Fibroblast of villous mesenchyme (primary cell): ENCODE data around the gene UNC13B. TPM values are rescaled to one million over a fixed set of nuclear protein-coding genes. Genes with fewer than 3 reads are reported as not detected.
A peak's percentile ranks its signal among the peaks of the same experiment; 100 is the strongest.

ENCODE experiments used
- DNase-seq: peaks from one replicate; pipeline ENCODE4 v3.0.0-alpha.2; 2010; ENCODE audit warnings: low read depth
- H3K4me3 ChIP-seq: 2 replicates; pipeline ENCODE4 v1.5.1; 2011; ENCODE audit warnings: low read depth, mild to moderate bottlenecking, low read length
- CTCF ChIP-seq: IDR thresholded peaks from 2 replicates; pipeline ENCODE4 v1.5.1; 2012; ENCODE audit warnings: low read depth, mild to moderate bottlenecking, low read length; ENCODE audit not compliant: insufficient read depth
- total RNA-seq: library from RNA; depleted of rRNA; stranded (reverse); fragments of >200 nt; gene quantifications from 2 replicates; pipeline ENCODE4 v1.2.3, GENCODE V29; 2012

The UNC13B gene
- total RNA-seq, 1 donor, result 23.7 TPM

- no peak for TF ChIP-seq CTCF
- no peak overlapping the region for H3K4me3 ChIP-seq
- no peak for DNase-seq
Observed at GRCh38 chr9:35186524-35186923, 24.7 kb downstream of the UNC13B start.

GRCh38 chr9:35190203-35190602 lies 28.4 kb downstream of the UNC13B start:
- H3K4me3 ChIP-seq, result no peak overlapping the region
- TF ChIP-seq CTCF, result no peak
- DNase-seq, result no peak

- no peak overlapping the region for H3K4me3 ChIP-seq
- no peak for DNase-seq
- TF ChIP-seq CTCF, result no peak
Observed at GRCh38 chr9:35191105-35191504, 29.3 kb downstream of the UNC13B start.

GRCh38 chr9:35193762-35194161 lies 32.0 kb downstream of the UNC13B start:
- no peak overlapping the region for H3K4me3 ChIP-seq
- peak; percentile 21 for TF ChIP-seq CTCF
- peak; percentile 5 for DNase-seq

- peak; percentile 11 for DNase-seq
- no peak for TF ChIP-seq CTCF
- H3K4me3 ChIP-seq, result no peak overlapping the region
Observed at GRCh38 chr9:35195683-35196082, 33.9 kb downstream of the UNC13B start.

- TF ChIP-seq CTCF, result no peak
Observed at GRCh38 chr9:35198191-35198590, 36.4 kb downstream of the UNC13B start.

GRCh38 chr9:35203528-35203927 lies 41.7 kb downstream of the UNC13B start:
- no peak for DNase-seq
- no peak for TF ChIP-seq CTCF
- H3K4me3 ChIP-seq, result no peak overlapping the region

More at GRCh38 chr9:35198191-35198590, 36.4 kb downstream of the UNC13B start:
- no peak for DNase-seq
- no peak overlapping the region for H3K4me3 ChIP-seq
